ENCODE data around the gene LPGAT1.

Gene LPGAT1

GRCh38 chr1:211827051-211827450 lies 3.5 kb downstream of the LPGAT1 start:
- TF ChIP-seq CTCF (conservative IDR thresholded peaks at IDR 0.05) (no peak), ZFX (IDR thresholded peaks at IDR 0.05) (no peak)
- H3K27ac ChIP-seq: no peak overlapping the region

GRCh38 chr1:211825980-211826379 lies 4.6 kb downstream of the LPGAT1 start:
- no peak overlapping the region for H3K27ac ChIP-seq
- TF ChIP-seq ZFX (IDR thresholded peaks at IDR 0.05): no peak
- no peak for TF ChIP-seq CTCF (conservative IDR thresholded peaks at IDR 0.05)

- TF ChIP-seq CTCF (conservative IDR thresholded peaks at IDR 0.05): no peak
- no peak for TF ChIP-seq ZFX (IDR thresholded peaks at IDR 0.05)
- H3K27ac ChIP-seq: no peak overlapping the region
Observed at GRCh38 chr1:211822677-211823407, 7.7 kb downstream of the LPGAT1 start.

GRCh38 chr1:211816586-211816985 lies 14.0 kb downstream of the LPGAT1 start:
- no peak for TF ChIP-seq CTCF (conservative IDR thresholded peaks at IDR 0.05)
- TF ChIP-seq ZFX (IDR thresholded peaks at IDR 0.05): no peak
- no peak overlapping the region for H3K27ac ChIP-seq

GRCh38 chr1:211814313-211814712 lies 16.2 kb downstream of the LPGAT1 start:
- TF ChIP-seq CTCF (conservative IDR thresholded peaks at IDR 0.05) (no peak), ZFX (IDR thresholded peaks at IDR 0.05) (no peak)
- no peak overlapping the region for H3K27ac ChIP-seq

- no peak for TF ChIP-seq CTCF (conservative IDR thresholded peaks at IDR 0.05)
- no peak for TF ChIP-seq ZFX (IDR thresholded peaks at IDR 0.05)
- H3K27ac ChIP-seq: no peak overlapping the region
Observed at GRCh38 chr1:211813590-211813989, 17.0 kb downstream of the LPGAT1 start.

GRCh38 chr1:211812584-211812983 lies 18.0 kb downstream of the LPGAT1 start:
- TF ChIP-seq ZFX (IDR thresholded peaks at IDR 0.05): no peak
- no peak for TF ChIP-seq CTCF (conservative IDR thresholded peaks at IDR 0.05)
- no peak overlapping the region for H3K27ac ChIP-seq
